ENCODE results near the gene ARL3. TPM values are rescaled to one million over a fixed set of nuclear protein-coding genes. Genes with fewer than 3 reads are reported as not detected.
"Not testable (repeated sequence)": the region's sequence is repeated elsewhere in the genome, so short reads cannot be mapped to it uniquely, and the experiment has no call there.

The ARL3 gene
- total RNA-seq, 1 experiment from 2014 or later, result 10.4 TPM

- in situ Hi-C loops (cut with HindIII; ENCODE audit: low sequenced_read_pairs), result no loop called here
- DNase-seq (ENCODE audit: low spot score), result no peak
These were observed 37.5 kb downstream of the ARL3 start for GRCh38 chr10:102676534-102677315.

- in situ Hi-C loops (cut with HindIII; ENCODE audit: low sequenced_read_pairs), result no loop called here
- no peak for DNase-seq (ENCODE audit: low spot score)
These were observed 38.3 kb downstream of the ARL3 start for GRCh38 chr10:102675666-102676533.

GRCh38 chr10:102675011-102675665, 39.1 kb downstream of the ARL3 start:
- no peak for DNase-seq (ENCODE audit: low spot score)
- in situ Hi-C loops (cut with HindIII; ENCODE audit: low sequenced_read_pairs), result no loop called here

- no peak for DNase-seq (ENCODE audit: low spot score)
- in situ Hi-C loops (cut with HindIII; ENCODE audit: low sequenced_read_pairs), result no loop called here
These were observed 39.6 kb downstream of the ARL3 start for GRCh38 chr10:102674566-102674965.

- in situ Hi-C loops (cut with HindIII; ENCODE audit: low sequenced_read_pairs), result no loop called here
- peak; percentile 69 for DNase-seq (ENCODE audit: low spot score)
These were observed 40.2 kb downstream of the ARL3 start for GRCh38 chr10:102673819-102674511.

GRCh38 chr10:102673236-102673818, 40.9 kb downstream of the ARL3 start:
- no peak for DNase-seq (ENCODE audit: low spot score)
- in situ Hi-C loops (cut with HindIII; ENCODE audit: low sequenced_read_pairs), result no loop called here

- DNase-seq (ENCODE audit: low spot score), result peak; percentile 57
- in situ Hi-C loops (cut with HindIII; ENCODE audit: low sequenced_read_pairs), result no loop called here
These were observed 43.2 kb downstream of the ARL3 start for GRCh38 chr10:102670871-102671434.

GRCh38 chr10:102670065-102670670, 44.0 kb downstream of the ARL3 start:
- DNase-seq (ENCODE audit: low spot score), result no peak
- in situ Hi-C loops (cut with HindIII; ENCODE audit: low sequenced_read_pairs), result no loop called here

GRCh38 chr10:102669206-102670064, 44.8 kb downstream of the ARL3 start:
- in situ Hi-C loops (cut with HindIII; ENCODE audit: low sequenced_read_pairs), result no loop called here
- no peak for DNase-seq (ENCODE audit: low spot score)

GRCh38 chr10:102668326-102669107, 45.7 kb downstream of the ARL3 start:
- DNase-seq (ENCODE audit: low spot score), result peak; percentile 37
- in situ Hi-C loops (cut with HindIII; ENCODE audit: low sequenced_read_pairs), result no loop called here

GRCh38 chr10:102667411-102667810, 46.8 kb downstream of the ARL3 start:
- DNase-seq (ENCODE audit: low spot score); in situ Hi-C loops (cut with HindIII; ENCODE audit: low sequenced_read_pairs): not testable (repeated sequence)

GRCh38 chr10:102665904-102666509, 48.2 kb downstream of the ARL3 start:
- DNase-seq (ENCODE audit: low spot score), result no peak
- in situ Hi-C loops (cut with HindIII; ENCODE audit: low sequenced_read_pairs), result no loop called here

- no peak for DNase-seq (ENCODE audit: low spot score)
- in situ Hi-C loops (cut with HindIII; ENCODE audit: low sequenced_read_pairs), result no loop called here
These were observed 52.6 kb downstream of the ARL3 start for GRCh38 chr10:102661658-102662028.

- in situ Hi-C loops (cut with HindIII; ENCODE audit: low sequenced_read_pairs), result no loop called here
- no peak for DNase-seq (ENCODE audit: low spot score)
These were observed 53.1 kb downstream of the ARL3 start for GRCh38 chr10:102660888-102661657.

- in situ Hi-C loops (cut with HindIII; ENCODE audit: low sequenced_read_pairs), result no loop called here
- no peak for DNase-seq (ENCODE audit: low spot score)
These were observed 55.4 kb downstream of the ARL3 start for GRCh38 chr10:102658802-102659201.

Data from G401 (cell line).